PC-3 (cell line): ENCODE measurements around the gene KLHL7.

Experiments used
- CTCF ChIP-seq: fragments of 300-600 bp; sonication (generic); conservative IDR thresholded peaks from 2 replicates; pipeline ENCODE4 v1.5.1; 2017; ENCODE audit warnings: antibody characterized with exemption, low read depth, mild to moderate bottlenecking, low read length
- EZH2 ChIP-seq: fragments of 300-600 bp; sonication (generic); IDR thresholded peaks from one replicate; pipeline ENCODE4 v1.6.1; 2017; ENCODE audit warnings: antibody characterized with exemption, mild to moderate bottlenecking, low read length; ENCODE audit not compliant: unreplicated experiment
- EZH2phosphoT487 ChIP-seq: fragments of 300-600 bp; sonication (generic); IDR thresholded peaks from 2 replicates; pipeline ENCODE4 v1.6.1; 2018; ENCODE audit warnings: mild to moderate bottlenecking, antibody characterized with exemption, low read length, borderline replicate concordance

DNA sequence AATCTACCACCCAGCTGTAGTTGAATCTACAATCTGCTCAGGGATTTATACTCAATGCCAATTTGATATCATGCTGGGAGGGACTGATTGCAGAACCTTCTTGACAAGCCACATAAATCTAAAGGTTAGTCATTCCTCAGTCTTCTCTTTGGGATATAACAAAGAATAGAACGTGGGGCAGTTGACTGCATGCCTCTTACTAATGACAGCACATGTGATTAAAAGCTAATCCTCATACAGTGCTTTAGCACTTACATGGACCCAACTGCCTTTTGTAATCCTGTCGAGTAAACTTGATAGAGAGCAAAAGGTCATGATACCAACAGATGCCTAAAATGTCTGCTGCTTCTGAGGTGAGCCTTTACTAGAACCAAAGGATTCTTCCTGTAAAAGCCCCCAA lies 12.3 kb downstream of the KLHL7 start:
- TF ChIP-seq CTCF (no peak), EZH2 (no peak), EZH2phosphoT487 (no peak)
